IMR-90 (cell line): ENCODE results near the gene ZNF423. TPM values are rescaled to one million over a fixed set of nuclear protein-coding genes. Genes with fewer than 3 reads are reported as not detected.

Experiments used
- ATAC-seq: fragments of 200-7000 bp; cut with Tn5 transposase; 2 replicates; pipeline ENCODE4 v1.9.1; 2020; ENCODE audit warnings: low read depth, mild to moderate bottlenecking, moderate library complexity
- BruUV-seq: library from RNA; stranded (reverse); fragments of 400-500 nt; replicated peaks from 2 replicates; lab custom pipeline; 2021; lab: Mats Ljungman, UMichigan
- CTCF ChIA-PET: fragments of 300-600 bp; formaldehyde crosslinking; extraction: SDS; loops from one replicate; lab custom pipeline; 2021; ENCODE audit warnings: antibody characterized with exemption; lab: Yijun Ruan, JAX
- POLR2A ChIA-PET: fragments of 300-600 bp; sonication (Branson Sonifier 250); formaldehyde crosslinking; loops from one replicate; lab custom pipeline; 2022; ENCODE audit warnings: antibody characterized with exemption; ENCODE audit not compliant: unreplicated experiment; lab: Charles Lee
- DNase-seq: peaks from one replicate; pipeline ENCODE4 v3.0.0; 2013
- H2AFZ ChIP-seq: replicated peaks from 2 replicates; pipeline ENCODE3; 2013; ENCODE audit warnings: low read length, mild to moderate bottlenecking; ENCODE audit not compliant: poor library complexity
- H2AK5ac ChIP-seq: 2 replicates; pipeline ENCODE4 v1.6.1; 2013; ENCODE audit warnings: low read depth, low read length, inconsistent platforms
- H2AK9ac ChIP-seq: replicated peaks from 2 replicates; pipeline ENCODE3; 2013; ENCODE audit warnings: mild to moderate bottlenecking, low read depth, low read length, moderate library complexity; ENCODE audit not compliant: poor library complexity
- H2BK120ac ChIP-seq: 2 replicates; pipeline ENCODE4 v1.6.1; 2013; ENCODE audit warnings: low read depth, low read length, inconsistent platforms
- H2BK15ac ChIP-seq: 3 replicates; pipeline ENCODE4 v1.6.1; 2013; ENCODE audit warnings: low read depth, low read length, inconsistent platforms
- H2BK20ac ChIP-seq: 2 replicates; pipeline ENCODE4 v1.6.1; 2013; ENCODE audit warnings: low read depth, mild to moderate bottlenecking, inconsistent platforms, low read length, moderate library complexity
- H2BK5ac ChIP-seq: 2 replicates; pipeline ENCODE4 v1.6.1; 2013; ENCODE audit warnings: mild to moderate bottlenecking, low read depth, low read length, inconsistent platforms; ENCODE audit not compliant: poor library complexity, severe bottlenecking
- H3K14ac ChIP-seq: replicated peaks from 2 replicates; pipeline ENCODE4 v1.6.1; 2013; ENCODE audit warnings: low read depth, low read length, inconsistent platforms
- H3K18ac ChIP-seq: 2 replicates; pipeline ENCODE4 v1.6.1; 2013; ENCODE audit warnings: low read depth, low read length, control low read depth
- H3K23ac ChIP-seq: 2 replicates; pipeline ENCODE4 v1.6.1; 2013; ENCODE audit warnings: low read depth, low read length, inconsistent platforms
- H3K27ac ChIP-seq: 2 replicates; pipeline ENCODE4 v1.5.1; 2013; ENCODE audit warnings: mild to moderate bottlenecking, control low read depth, low read length; ENCODE audit not compliant: insufficient read depth
- H3K27me3 ChIP-seq: 2 replicates; pipeline ENCODE4 v1.6.1; 2013; ENCODE audit warnings: low read length; ENCODE audit not compliant: control insufficient read depth, insufficient read depth
- H3K36me3 ChIP-seq: 2 replicates; pipeline ENCODE4 v1.6.1; 2013; ENCODE audit warnings: low read length, mixed read lengths; ENCODE audit not compliant: control insufficient read depth, insufficient read depth
- H3K4ac ChIP-seq: 2 replicates; pipeline ENCODE4 v1.6.1; 2013; ENCODE audit warnings: low read depth, low read length, inconsistent platforms
- H3K4me1 ChIP-seq: 2 replicates; pipeline ENCODE4 v1.6.1; 2013; ENCODE audit warnings: low read length, mixed read lengths; ENCODE audit not compliant: control insufficient read depth, insufficient read depth
- H3K4me2 ChIP-seq: 2 replicates; pipeline ENCODE4 v1.6.1; 2013; ENCODE audit warnings: low read depth, mild to moderate bottlenecking, control low read depth, low read length, moderate library complexity
- H3K4me3 ChIP-seq: 2 replicates; pipeline ENCODE4 v1.5.1; 2013; ENCODE audit warnings: low read depth, mild to moderate bottlenecking, control low read depth, low read length, moderate library complexity; ENCODE audit not compliant: insufficient read depth
- H3K56ac ChIP-seq: 2 replicates; pipeline ENCODE4 v1.6.1; 2013; ENCODE audit warnings: low read length, inconsistent platforms; ENCODE audit not compliant: insufficient read depth; ENCODE audit errors: extremely low read depth
- H3K79me1 ChIP-seq, 2 experiments: 2 replicates each; pipeline ENCODE4 v1.6.1; 2013; ENCODE audit warnings: low read length in 2 of 2, inconsistent platforms in 1 of 2, low read depth in 1 of 2
- H3K9ac ChIP-seq: 2 replicates; pipeline ENCODE4 v1.6.1; 2013; ENCODE audit warnings: low read depth, low read length, control low read depth
- H3K9me1 ChIP-seq: 2 replicates; pipeline ENCODE4 v1.6.1; 2013; ENCODE audit warnings: low read length, inconsistent platforms; ENCODE audit not compliant: insufficient read depth
- H3K9me3 ChIP-seq: 2 replicates; pipeline ENCODE4 v1.6.1; 2013; ENCODE audit warnings: low read length; ENCODE audit not compliant: control insufficient read depth, insufficient read depth
- H4K20me1 ChIP-seq: 2 replicates; pipeline ENCODE4 v1.6.1; 2013; ENCODE audit warnings: low read length, inconsistent platforms; ENCODE audit not compliant: insufficient read depth
- H4K5ac ChIP-seq: 2 replicates; pipeline ENCODE4 v1.6.1; 2013; ENCODE audit warnings: mild to moderate bottlenecking, low read depth, low read length, control low read depth
- H4K8ac ChIP-seq, 2 experiments: 2 replicates each; pipeline ENCODE4 v1.6.1; 2013; ENCODE audit warnings: low read depth in 2 of 2, low read length in 2 of 2, control low read depth in 1 of 2, inconsistent platforms in 1 of 2
- H4K91ac ChIP-seq: 2 replicates; pipeline ENCODE4 v1.6.1; 2013; ENCODE audit warnings: low read depth, low read length, inconsistent platforms; ENCODE audit not compliant: insufficient read depth
- BHLHE40 ChIP-seq: fragments of 150-350 bp; IDR thresholded peaks from 2 replicates; pipeline ENCODE4 v1.6.1; 2016; ENCODE audit warnings: mild to moderate bottlenecking, low read depth, low read length
- NFE2L2 ChIP-seq: fragments of 150-350 bp; IDR thresholded peaks from 2 replicates; pipeline ENCODE4 v1.6.1; 2016; ENCODE audit warnings: low read depth, mild to moderate bottlenecking, low read length
- WGBS, 2 experiments: methylation state at CpG; one replicate each; pipeline versions ENCODE4 v1.1.5 to v1.1.7; 2013; ENCODE audit warnings: missing lambda C conversion rate in 2 of 2; ENCODE audit not compliant: insufficient read length in 1 of 2; ENCODE audit errors: extremely low coverage in 2 of 2; 5-methylcytosine and 5-hydroxymethylcytosine counted together
- dilution Hi-C: fragments of 300-500 bp; cut with HindIII; formaldehyde crosslinking; loops from one replicate; pipeline ENCODE4 v1.14.3; 2018; ENCODE audit warnings: low sequenced_read_pairs; ENCODE audit not compliant: unreplicated experiment
- in situ Hi-C: fragments of 300-500 bp; cut with MboI; formaldehyde crosslinking; loops from 3 replicates; pipeline ENCODE4 v1.14.3; 2019; ENCODE audit warnings: low sequenced_read_pairs, inconsistent platforms, mixed read lengths
- intact Hi-C: fragments of 100-400 bp; cut with micrococcal nuclease; formaldehyde crosslinking; loops from 2 replicates; pipeline ENCODE4 v1.10.0; 2022
- polyA plus RNA-seq, 3 experiments: library from polyadenylated mRNA; depleted of rRNA; stranded (reverse); fragments of >200 nt; gene quantifications; 2 replicates each; pipeline ENCODE4 v1.2.3, GENCODE V29; 2012; ENCODE audit warnings: low replicate concordance in 1 of 3
- total RNA-seq: library from RNA; depleted of rRNA; stranded (reverse); fragments of >200 nt; gene quantifications from 2 replicates; pipeline ENCODE4 v1.2.3, GENCODE V29; 2012

ZNF423 gene
- total and polyA plus RNA-seq, 2 of the 4 experiments (the other 2 are of a cell fraction): under 0.01 to 0.10 TPM

DNA sequence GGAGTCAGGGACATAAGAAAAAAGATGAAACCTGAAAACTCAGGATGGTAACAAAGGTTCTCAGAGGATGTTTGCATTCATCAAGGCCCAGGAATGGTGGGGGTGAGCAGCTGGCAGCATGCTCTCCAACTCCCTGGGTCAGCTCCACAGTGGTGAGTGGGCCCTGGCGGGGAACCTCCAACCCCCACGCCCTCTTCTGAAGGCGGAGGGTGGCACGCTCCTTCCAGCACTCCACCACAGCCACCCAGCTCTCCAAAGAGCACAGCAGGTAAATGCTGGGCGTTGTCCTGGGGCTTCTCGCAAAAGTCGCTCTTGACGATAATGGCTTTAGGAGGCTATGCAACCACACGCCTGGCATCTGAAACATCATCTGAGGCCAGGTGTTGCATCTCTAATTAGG lies 308.5 kb downstream of the ZNF423 start:
- Histone ChIP-seq H2AK9ac (no peak overlapping the region), H3K14ac (no peak overlapping the region), H3K4me3 (no peak overlapping the region), H4K20me1 (no peaks in the 10 kb centered on the region), H3K27me3 (peaks cover 6% of the 10 kb centered on the region), H3K9me1 (no peaks in the 10 kb centered on the region), H3K23ac (no peak overlapping the region), H3K4me2 (no peak overlapping the region), H2BK20ac (no peak overlapping the region), H2BK15ac (no peak overlapping the region), H3K27ac (no peak overlapping the region), H3K18ac (no peak overlapping the region), H3K4ac (no peak overlapping the region), H3K4me1 (no peaks in the 10 kb centered on the region), H2BK120ac (no peak overlapping the region), H4K91ac (no peak overlapping the region), H3K9ac (no peak overlapping the region), H2AK5ac (no peak overlapping the region), H3K79me1 (no peaks in the 10 kb centered on the region), H3K56ac (no peak overlapping the region), H3K36me3 (no peaks in the 10 kb centered on the region), H2BK5ac (no peak overlapping the region), H4K5ac (no peak overlapping the region), H2AFZ (no peak overlapping the region), H3K9me3 (no peaks in the 10 kb centered on the region), H4K8ac (no peak overlapping the region)
- BruUV-seq: no TSS peak
- intact Hi-C loops: no loop called here
- WGBS, 2 experiments: no CpG with 5 or more reads among the region's 9 CpGs
- TF ChIP-seq BHLHE40 (no peak), NFE2L2 (no peak)
- dilution Hi-C loops: no loop called here
- ChIA-PET POLR2A (no interaction called here), CTCF (no interaction called here)
- in situ Hi-C loops: no loop called here
- no peak for DNase-seq
- ATAC-seq: no peak
